IPS-15b (cell line): ENCODE results near the gene LUC7L3.

ENCODE experiments used
- H3K27me3 ChIP-seq: one replicate; pipeline ENCODE4 v1.6.1; 2013; ENCODE audit warnings: low read length; ENCODE audit not compliant: control insufficient read depth, insufficient read depth
- H3K36me3 ChIP-seq: one replicate; pipeline ENCODE4 v1.6.1; 2013; ENCODE audit warnings: low read length; ENCODE audit not compliant: control insufficient read depth, insufficient read depth
- H3K4me1 ChIP-seq: one replicate; pipeline ENCODE4 v1.6.1; 2013; ENCODE audit warnings: mild to moderate bottlenecking, low read length; ENCODE audit not compliant: control insufficient read depth, insufficient read depth
- H3K4me3 ChIP-seq: one replicate; pipeline ENCODE4 v1.5.1; 2013; ENCODE audit warnings: low read depth, low read length
- H3K9ac ChIP-seq: one replicate; pipeline ENCODE4 v1.6.1; 2013; ENCODE audit warnings: low read depth, mild to moderate bottlenecking, low read length
- H3K9me3 ChIP-seq: one replicate; pipeline ENCODE4 v1.6.1; 2013; ENCODE audit warnings: mild to moderate bottlenecking, low read length; ENCODE audit not compliant: control insufficient read depth, insufficient read depth

Gene LUC7L3

DNA sequence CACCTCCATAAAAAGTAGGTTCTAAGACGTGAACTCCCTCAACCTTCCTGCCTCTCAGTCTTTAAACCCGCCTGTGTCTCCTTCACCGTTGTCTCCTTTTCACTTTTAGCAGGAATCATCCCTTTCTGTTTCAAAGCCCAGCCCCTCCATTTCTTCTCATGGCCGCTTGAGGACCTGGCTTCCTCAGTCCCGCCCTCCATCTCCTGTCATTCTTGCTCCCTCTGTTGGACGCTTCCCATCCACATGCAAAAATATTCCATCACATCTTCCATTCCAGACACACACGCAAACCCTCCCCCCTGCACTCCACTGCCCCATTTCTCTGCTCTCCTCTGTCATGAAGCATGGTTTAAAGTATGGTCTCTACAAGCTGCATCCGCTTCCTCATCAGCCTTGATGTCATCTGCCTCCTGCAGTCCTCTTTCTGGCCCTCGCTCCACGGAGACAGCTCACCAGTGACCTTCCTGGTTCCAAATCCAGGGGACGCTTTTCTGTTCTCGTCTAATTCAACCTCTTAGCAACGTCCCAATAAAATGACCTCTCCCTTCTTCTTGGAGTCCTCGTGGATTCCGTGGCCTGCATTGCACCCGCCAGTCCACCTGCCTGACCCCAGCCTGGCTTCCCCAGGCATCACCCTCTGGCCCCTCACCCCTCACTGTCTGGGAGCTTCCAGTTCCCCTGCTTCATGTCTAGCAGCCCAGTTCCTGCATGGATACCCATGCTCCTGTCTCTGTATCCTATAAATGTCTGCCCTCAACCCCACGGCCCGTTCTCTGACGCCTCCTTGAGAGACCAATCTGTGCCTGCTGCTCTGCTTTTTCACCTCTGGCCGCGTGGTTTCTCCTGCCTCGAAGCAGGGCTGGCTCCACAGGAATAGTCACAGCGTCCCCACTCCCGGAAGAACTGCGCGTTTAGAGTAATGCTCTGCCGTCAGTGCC, 37.9 kb upstream of the LUC7L3 start:
- H3K4me1 ChIP-seq: peaks cover 4% of the 10 kb centered on the region
- H3K9ac ChIP-seq: no peak overlapping the region
- H3K27me3 ChIP-seq: no peaks in the 10 kb centered on the region
- H3K36me3 ChIP-seq: no peaks in the 10 kb centered on the region
- no peak overlapping the region for H3K4me3 ChIP-seq
- no peaks in the 10 kb centered on the region for H3K9me3 ChIP-seq

DNA sequence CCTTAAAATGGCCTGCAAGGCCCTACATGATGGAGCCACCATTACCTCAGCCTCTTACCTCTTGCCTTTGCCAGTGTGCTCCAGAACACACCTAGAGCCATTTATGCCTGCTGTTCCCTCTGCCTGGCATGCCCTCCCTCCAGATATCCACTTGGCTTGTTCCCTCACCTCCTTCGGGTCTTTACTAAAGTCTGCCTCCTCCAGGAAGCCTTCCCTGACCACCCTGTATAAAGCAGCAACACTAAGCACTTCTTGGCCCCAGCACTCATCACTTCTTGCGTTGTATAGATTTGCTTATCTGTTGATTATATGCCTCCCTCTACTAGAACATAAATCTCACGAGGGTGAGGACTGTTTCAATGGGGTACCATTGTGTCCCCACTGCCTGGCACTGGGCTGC, 37.0 kb upstream of the LUC7L3 start:
- no peak overlapping the region for H3K4me3 ChIP-seq
- H3K9me3 ChIP-seq: no peaks in the 10 kb centered on the region
- H3K4me1 ChIP-seq: peaks cover 4% of the 10 kb centered on the region
- no peaks in the 10 kb centered on the region for H3K36me3 ChIP-seq
- no peaks in the 10 kb centered on the region for H3K27me3 ChIP-seq
- H3K9ac ChIP-seq: no peak overlapping the region

DNA sequence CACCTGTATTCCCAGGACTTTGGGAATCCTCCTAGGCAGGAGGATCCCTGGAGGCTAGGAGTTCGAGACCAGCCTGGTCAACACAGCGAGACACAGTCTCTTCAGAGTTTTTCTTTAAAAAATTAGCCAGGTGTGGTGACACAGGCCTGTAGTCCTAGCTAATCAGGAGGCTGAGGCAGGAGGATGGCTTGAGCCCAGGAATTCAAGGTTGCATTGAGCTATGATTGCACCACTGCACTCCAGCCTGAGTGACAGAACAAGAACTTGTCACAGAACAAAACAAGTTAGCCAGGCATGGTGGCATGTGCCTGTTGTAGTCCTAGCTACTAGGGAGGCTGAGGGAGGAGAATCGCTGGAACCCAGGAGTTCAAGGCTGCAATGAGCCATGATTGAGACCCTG, 36.5 kb upstream of the LUC7L3 start:
- Histone ChIP-seq H3K4me1 (peaks cover 4% of the 10 kb centered on the region), H3K36me3 (no peaks in the 10 kb centered on the region), H3K9me3 (no peaks in the 10 kb centered on the region), H3K9ac (no peak overlapping the region), H3K27me3 (no peaks in the 10 kb centered on the region), H3K4me3 (no peak overlapping the region)

DNA sequence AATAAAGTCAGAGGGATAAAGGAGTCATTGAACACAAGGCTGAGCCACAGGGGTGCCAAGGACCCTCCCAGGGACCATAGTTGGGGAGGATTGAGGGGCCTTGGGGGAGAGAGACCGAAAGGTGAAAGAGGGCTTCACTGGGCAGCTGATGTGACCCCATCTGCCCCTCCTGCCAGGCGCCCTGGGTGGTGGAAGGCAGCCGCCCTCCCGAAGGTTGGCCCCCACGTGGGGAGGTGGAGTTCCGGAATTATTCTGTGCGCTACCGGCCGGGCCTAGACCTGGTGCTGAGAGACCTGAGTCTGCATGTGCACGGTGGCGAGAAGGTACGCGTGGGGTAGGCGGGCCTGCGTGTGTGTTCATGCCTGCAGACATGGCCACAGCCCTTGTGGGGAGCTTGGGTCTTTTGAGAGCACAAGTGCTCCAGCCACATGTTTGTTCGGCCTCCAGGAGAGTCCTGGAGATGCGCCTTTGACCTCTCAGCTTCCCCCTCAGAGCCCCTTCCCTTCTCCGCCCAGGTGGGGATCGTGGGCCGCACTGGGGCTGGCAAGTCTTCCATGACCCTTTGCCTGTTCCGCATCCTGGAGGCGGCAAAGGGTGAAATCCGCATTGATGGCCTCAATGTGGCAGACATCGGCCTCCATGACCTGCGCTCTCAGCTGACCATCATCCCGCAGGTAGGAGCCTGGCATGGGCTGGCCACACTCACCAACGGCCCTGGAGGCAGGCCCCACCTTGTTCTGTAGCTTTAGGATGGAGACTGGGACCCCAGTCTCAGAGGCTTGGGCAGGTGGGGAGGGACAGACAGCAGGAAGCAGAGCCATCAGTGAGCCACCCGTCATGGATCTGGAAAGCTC, 35.7 kb upstream of the LUC7L3 start:
- H3K36me3 ChIP-seq: no peaks in the 10 kb centered on the region
- no peaks in the 10 kb centered on the region for H3K27me3 ChIP-seq
- peaks cover 4% of the 10 kb centered on the region for H3K4me1 ChIP-seq
- no peak overlapping the region for H3K4me3 ChIP-seq
- H3K9me3 ChIP-seq: no peaks in the 10 kb centered on the region
- H3K9ac ChIP-seq: no peak overlapping the region

DNA sequence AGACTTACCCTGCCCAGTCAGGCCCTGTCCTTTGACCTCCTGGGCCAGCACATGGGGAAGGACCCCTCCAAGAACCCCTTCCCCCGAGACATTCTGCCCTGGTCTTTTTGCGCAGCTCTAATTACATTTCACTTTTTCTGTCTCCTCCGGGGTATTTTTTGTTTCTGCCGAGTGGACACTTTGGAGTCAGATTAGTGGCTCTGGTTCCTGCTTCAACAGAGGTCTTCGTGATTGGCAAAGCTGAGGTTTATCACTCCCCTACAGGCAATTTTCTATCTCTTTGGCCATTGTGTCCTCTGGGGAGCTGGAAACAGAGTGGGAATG, 35.2 kb upstream of the LUC7L3 start:
- H3K4me3 ChIP-seq: no peak overlapping the region

DNA sequence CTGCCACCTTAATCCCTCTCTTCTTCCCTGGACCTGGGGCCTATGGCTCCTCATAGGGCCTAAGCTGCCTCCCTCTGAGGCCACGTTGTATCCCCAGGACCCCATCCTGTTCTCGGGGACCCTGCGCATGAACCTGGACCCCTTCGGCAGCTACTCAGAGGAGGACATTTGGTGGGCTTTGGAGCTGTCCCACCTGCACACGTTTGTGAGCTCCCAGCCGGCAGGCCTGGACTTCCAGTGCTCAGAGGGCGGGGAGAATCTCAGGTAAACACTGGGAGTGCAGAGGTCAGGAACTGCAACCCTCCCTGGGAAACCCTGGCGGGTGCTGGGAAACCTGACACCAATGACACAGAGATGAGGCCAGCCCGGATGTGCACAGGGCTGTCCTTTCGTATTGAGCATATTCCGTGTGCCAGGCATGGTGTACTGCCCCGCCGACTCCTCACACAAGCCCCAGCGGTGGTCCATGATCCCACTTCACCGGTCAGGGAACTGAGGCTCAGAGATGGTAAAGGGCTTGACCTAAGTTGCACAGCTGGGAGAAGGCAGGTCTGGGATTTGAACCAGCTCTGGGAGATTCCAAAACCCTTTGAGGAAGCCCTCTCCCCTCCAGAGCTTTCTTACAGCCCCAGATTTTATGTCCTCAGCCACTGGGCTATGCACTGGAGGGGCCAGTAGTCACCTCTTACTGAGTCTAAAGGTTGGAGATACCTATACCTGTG, 34.6 kb upstream of the LUC7L3 start:
- no peaks in the 10 kb centered on the region for H3K36me3 ChIP-seq
- no peaks in the 10 kb centered on the region for H3K27me3 ChIP-seq
- no peaks in the 10 kb centered on the region for H3K9me3 ChIP-seq
- H3K4me1 ChIP-seq: peaks cover 6% of the 10 kb centered on the region
- no peak overlapping the region for H3K9ac ChIP-seq
- H3K4me3 ChIP-seq: no peak overlapping the region

More for the DNA sequence above, 35.2 kb upstream of the LUC7L3 start:
- Histone ChIP-seq H3K4me1 (peaks cover 4% of the 10 kb centered on the region), H3K27me3 (no peaks in the 10 kb centered on the region), H3K9ac (no peak overlapping the region), H3K36me3 (no peaks in the 10 kb centered on the region), H3K9me3 (no peaks in the 10 kb centered on the region)

DNA sequence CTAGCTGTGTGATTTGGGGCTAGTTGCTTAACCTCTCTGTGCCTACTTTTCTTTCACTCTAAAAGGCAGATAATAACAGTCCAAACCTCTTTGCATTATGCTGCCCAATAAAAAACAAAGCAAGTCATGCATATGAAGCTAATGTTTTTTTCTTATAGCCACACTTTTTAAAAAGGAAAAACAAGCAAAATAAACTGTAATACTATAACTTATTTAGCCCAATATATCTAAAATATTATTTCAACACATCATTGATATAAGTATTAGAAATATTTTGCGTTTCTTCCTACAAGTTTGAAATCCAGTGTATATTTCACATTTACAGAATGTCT, 34.1 kb upstream of the LUC7L3 start:
- Histone ChIP-seq H3K27me3 (no peaks in the 10 kb centered on the region), H3K4me1 (peaks cover 9% of the 10 kb centered on the region), H3K9ac (no peak overlapping the region), H3K9me3 (no peaks in the 10 kb centered on the region), H3K4me3 (no peak overlapping the region), H3K36me3 (no peaks in the 10 kb centered on the region)

DNA sequence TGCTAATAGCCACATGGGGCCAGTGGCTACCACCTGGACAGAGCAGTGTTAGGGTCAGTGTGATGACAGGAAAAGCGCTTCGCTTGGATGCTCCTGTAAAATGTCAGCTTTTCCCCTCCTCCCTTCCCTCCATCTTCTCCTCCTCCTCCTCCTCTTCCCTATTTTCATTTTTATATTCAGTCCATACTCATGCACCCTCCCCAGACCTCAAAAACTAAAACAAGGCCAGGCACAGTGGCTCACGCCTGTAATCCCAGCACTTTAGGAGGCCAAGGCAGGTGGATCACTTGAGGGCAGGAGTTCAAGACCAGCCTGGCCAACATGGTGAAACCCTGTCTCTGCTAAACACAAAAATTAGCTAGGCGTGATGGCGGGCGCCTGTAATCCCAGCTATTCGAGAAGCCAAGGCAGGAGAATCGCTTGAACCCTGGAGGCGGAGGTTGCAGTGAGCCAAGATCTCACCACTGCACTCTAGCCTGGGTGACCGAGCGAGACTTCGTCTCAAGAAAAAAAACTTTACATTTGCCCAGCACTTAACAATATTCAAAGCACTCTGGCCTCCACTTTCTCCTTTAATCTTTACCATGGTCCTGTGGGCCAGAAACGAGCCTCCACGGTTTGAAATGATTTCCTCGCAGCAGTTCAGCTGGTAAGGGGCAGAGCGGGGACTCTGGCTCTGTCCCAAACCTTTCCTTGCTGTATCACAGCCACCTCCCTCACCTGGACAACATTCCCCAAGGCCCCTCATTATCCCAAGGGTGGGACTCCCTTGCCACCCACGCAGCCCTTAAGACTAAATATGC, 33.5 kb upstream of the LUC7L3 start:
- Histone ChIP-seq H3K9me3 (no peaks in the 10 kb centered on the region), H3K9ac (no peak overlapping the region), H3K27me3 (no peaks in the 10 kb centered on the region), H3K4me3 (no peak overlapping the region), H3K4me1 (peaks cover 12% of the 10 kb centered on the region), H3K36me3 (no peaks in the 10 kb centered on the region)

DNA sequence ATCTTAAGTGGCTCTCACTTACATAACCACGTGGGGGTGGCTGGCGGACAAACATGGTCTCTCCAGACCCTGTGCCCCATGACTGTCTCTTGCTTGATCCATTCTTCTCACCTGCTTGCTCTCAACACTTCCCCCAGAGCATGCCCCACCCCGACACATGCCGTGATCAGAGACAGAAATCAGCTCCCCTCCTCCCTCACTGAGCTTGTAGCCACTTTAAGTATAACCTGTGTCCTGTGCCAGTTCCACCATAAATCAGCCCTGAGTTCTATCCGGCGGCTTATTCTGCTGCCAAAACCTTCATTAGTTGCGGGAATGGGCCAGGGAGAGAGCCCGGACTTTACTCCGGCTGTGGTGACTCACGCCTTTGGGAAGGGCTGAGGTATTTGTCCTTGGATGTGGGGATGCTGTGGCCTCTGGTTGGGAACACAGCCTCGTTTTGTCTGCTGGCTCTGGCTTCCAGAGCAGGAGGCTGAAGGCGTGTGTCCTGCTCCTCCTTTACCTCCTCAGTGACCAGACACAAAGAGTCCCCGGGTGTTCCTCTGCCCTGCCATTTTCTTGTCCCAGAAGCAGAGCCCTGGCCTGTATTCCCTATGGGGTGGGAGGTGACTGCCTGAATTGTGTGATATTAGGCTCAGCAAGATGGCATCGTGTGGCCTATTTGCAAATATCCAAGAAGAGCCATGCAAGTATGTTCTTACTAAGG, 32.8 kb upstream of the LUC7L3 start:
- Histone ChIP-seq H3K36me3 (no peaks in the 10 kb centered on the region), H3K4me1 (peaks cover 14% of the 10 kb centered on the region), H3K27me3 (no peaks in the 10 kb centered on the region), H3K9ac (peak overlapping the region; percentile 32), H3K4me3 (no peak overlapping the region), H3K9me3 (no peaks in the 10 kb centered on the region)

DNA sequence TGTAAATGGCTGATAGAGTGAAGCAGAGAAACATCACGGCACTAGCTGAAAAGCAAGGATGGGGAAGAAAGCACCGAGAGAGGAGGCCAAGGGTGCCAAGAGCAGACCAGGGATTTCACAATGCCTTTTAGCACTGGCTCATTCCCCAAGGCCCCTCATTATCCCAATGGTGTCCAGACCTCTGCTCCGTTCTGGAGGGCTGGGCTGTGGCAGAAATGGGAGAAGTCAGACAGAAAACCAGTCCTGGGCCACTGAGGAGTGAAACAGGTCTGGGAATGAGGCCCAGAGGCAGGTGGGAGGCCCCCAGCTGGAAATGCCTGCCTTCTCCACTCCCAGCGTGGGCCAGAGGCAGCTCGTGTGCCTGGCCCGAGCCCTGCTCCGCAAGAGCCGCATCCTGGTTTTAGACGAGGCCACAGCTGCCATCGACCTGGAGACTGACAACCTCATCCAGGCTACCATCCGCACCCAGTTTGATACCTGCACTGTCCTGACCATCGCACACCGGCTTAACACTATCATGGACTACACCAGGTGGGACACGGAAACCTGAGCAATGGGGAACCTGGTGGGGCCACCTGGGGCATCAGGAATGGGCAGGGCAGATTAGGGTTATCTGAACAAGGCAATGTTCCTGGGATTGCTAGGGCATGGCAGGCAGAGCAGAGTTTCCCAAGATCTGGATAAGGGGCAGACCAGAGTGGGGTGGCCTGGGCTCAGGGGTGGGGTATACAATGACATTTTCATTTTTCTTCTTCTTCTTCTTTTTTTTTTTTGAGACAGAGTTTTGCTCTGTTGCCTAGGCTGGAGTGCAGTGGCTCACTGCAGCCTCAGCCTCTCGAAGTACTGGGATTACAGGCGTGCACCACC, 32.0 kb upstream of the LUC7L3 start:
- no peaks in the 10 kb centered on the region for H3K36me3 ChIP-seq
- H3K4me3 ChIP-seq: no peak overlapping the region
- peaks cover 14% of the 10 kb centered on the region for H3K4me1 ChIP-seq
- H3K9me3 ChIP-seq: no peaks in the 10 kb centered on the region
- H3K27me3 ChIP-seq: no peaks in the 10 kb centered on the region
- no peak overlapping the region for H3K9ac ChIP-seq
